Measurements from ENCODE around the gene ACYP2.

The ACYP2 gene

GRCh38 chr2:54329482-54330161 is 214.2 kb downstream of the ACYP2 start:
- DNase-seq (ENCODE audit: low spot score), result peak; percentile 43

- DNase-seq (ENCODE audit: low spot score), result peak; percentile 97
Observed at GRCh38 chr2:54330162-54330925, 214.9 kb downstream of the ACYP2 start.

- peak; percentile 21 for DNase-seq (ENCODE audit: low spot score)
Observed at GRCh38 chr2:54330926-54331835, 215.8 kb downstream of the ACYP2 start.

GRCh38 chr2:54332386-54332785 is 217.0 kb downstream of the ACYP2 start:
- DNase-seq (ENCODE audit: low spot score), result no peak

GRCh38 chr2:54336136-54336976 is 220.9 kb downstream of the ACYP2 start:
- DNase-seq (ENCODE audit: low spot score), result no peak

- no peak for DNase-seq (ENCODE audit: low spot score)
Observed at GRCh38 chr2:54336977-54337255, 221.5 kb downstream of the ACYP2 start.

GRCh38 chr2:54341656-54342055 is 226.2 kb downstream of the ACYP2 start:
- DNase-seq (ENCODE audit: low spot score), result no peak

- DNase-seq (ENCODE audit: low spot score), result no peak
Observed at GRCh38 chr2:54342603-54343002, 227.2 kb downstream of the ACYP2 start.

DNA sequence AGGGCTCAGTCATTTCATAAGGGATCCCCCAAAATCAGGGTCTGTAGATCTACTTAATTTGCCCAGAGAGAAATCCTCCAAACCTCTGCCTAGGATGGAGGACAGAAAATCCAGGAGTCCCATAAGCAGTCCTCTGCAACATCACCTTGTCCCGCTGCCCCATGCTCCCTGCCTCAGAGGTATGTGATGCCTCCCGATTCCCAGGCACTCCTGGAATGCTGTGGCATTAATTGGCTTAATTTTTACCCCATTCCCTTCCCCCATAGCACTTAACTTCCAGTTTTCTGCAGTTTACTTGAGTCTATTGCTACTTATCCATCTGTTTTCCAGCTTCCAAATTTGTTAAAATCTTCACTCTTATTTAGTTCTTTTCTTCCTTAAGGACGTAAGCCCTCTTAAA is 232.2 kb downstream of the ACYP2 start:
- no peak for DNase-seq (ENCODE audit: low spot score)

DNA sequence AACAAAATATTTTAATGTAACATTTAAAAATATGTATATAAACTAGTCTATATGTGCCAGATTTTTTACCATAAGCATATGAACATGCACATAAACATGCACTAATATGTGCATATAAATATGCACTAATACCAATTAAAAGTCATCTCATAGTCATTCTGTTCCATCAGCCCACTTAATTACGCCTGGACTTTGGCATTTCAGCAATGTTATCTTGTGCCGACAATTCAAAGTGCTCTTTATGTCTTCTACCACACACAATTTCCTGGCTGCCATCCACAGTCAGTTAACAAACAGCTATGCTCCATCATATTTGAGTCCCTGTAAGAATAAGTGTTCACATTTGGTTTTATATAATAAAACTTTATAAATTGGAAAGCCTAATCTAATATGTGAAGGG is 233.2 kb downstream of the ACYP2 start:
- no peak for DNase-seq (ENCODE audit: low spot score)

DNA sequence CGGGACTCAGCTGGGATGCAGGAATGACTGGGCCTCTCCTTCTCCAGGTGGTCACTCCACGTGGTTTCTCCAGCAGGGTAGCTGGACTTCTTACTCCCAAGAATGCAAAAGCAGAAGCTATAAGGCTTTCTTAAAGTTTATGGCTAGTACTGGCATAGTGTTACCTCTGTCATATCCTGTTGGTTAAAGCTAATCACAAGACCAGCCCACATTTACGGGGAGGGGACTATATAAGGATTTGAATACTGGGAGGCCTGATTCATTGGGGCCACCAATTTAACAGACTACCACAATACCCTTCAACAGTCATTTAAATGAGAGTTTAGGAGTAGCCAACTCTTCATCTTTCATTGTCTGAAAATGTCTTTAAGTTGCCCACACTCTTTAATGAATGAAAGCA is 235.0 kb downstream of the ACYP2 start:
- no peak for DNase-seq (ENCODE audit: low spot score)

DNA sequence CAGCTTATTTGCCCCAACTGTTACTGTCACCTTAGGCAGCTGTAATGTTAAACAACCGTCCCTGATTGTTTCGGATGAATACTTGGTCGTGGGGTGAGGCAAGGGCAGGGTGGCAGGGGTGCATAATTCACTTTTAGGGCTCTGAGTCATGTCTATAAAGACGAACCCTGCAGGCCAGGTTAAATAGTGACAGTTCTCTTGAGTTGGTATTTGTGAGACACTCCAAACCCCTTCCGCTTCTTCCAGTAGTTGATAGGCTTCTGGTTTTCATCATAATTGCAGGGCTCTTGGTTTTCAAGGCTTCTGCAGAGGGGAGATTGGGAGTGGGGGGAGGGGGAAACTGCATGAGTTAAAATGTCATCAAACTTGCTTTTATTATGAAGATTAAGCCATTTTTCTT is 237.8 kb downstream of the ACYP2 start:
- no peak for DNase-seq (ENCODE audit: low spot score)
